Peyer's patch (tissue), 4 donors: ENCODE data around the gene FLT1.

Experiments
- POLR2A ChIP-seq, 2 donors: fragments of 450-650 bp; IDR thresholded peaks; one replicate each; pipeline ENCODE4 v1.5.1; 2017; ENCODE audit warnings: antibody characterized with exemption in 2 of 2, mild to moderate bottlenecking in 2 of 2, moderate library complexity in 2 of 2
- TF ChIP-seq, protein P1 (sequence below), 6 experiments: fragments of 450-650 bp in 4 of 6; fragments of 200-600 bp in 2 of 6; sonication (generic) in 1 of 6; IDR thresholded peaks; one replicate each; pipeline ENCODE4 v1.5.1; 2017 to 2019; ENCODE audit warnings: antibody characterized with exemption in 6 of 6, mild to moderate bottlenecking in 3 of 6, moderate library complexity in 1 of 6

DNA sequence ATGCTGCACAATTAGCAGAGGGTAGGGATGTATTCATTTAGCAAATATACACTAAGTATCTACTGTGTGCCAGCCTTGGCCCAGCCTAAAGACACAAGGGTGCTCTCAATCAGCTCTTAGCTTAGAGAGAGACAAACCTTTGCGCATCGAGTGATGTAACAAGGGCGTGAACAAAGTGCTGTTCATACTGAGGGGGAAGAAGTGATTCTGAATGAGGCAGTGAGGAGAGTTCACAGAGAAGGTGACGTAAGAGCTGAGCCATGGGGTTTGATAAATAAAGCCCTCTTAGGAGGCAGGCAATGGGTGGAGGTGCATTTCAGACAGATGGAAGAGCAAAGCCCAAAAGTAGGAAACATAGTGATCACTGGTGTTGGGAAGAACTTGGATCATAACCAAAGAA, 68.5 kb downstream of the FLT1 start:
- TF ChIP-seq, protein P1, sequence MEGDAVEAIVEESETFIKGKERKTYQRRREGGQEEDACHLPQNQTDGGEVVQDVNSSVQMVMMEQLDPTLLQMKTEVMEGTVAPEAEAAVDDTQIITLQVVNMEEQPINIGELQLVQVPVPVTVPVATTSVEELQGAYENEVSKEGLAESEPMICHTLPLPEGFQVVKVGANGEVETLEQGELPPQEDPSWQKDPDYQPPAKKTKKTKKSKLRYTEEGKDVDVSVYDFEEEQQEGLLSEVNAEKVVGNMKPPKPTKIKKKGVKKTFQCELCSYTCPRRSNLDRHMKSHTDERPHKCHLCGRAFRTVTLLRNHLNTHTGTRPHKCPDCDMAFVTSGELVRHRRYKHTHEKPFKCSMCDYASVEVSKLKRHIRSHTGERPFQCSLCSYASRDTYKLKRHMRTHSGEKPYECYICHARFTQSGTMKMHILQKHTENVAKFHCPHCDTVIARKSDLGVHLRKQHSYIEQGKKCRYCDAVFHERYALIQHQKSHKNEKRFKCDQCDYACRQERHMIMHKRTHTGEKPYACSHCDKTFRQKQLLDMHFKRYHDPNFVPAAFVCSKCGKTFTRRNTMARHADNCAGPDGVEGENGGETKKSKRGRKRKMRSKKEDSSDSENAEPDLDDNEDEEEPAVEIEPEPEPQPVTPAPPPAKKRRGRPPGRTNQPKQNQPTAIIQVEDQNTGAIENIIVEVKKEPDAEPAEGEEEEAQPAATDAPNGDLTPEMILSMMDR (IDR thresholded peaks at IDR 0.05), result no peak
- no peak for TF ChIP-seq POLR2A (IDR thresholded peaks at IDR 0.05)
